Smooth muscle cell (in vitro differentiated cells): ENCODE data around the gene TRPC1. TPM values are rescaled to one million over a fixed set of nuclear protein-coding genes. Genes with fewer than 3 reads are reported as not detected.

Source experiments
- DNase-seq: peaks from one replicate; lab custom pipeline; 2025; ENCODE audit not compliant: unreplicated experiment; lab: John Stamatoyannopoulos, UW
- H2AFZ ChIP-seq: fragments of 200-600 bp; sonication (generic); 2 replicates; pipeline ENCODE4 v1.6.0; 2016; ENCODE audit warnings: antibody characterized with exemption, low read depth, mild to moderate bottlenecking
- H3F3A ChIP-seq: fragments of 200-600 bp; sonication (generic); 2 replicates; pipeline ENCODE4 v1.6.0; 2017; ENCODE audit warnings: antibody characterized with exemption, low read depth
- H3K27ac ChIP-seq: fragments of 200-600 bp; sonication (generic); 2 replicates; pipeline ENCODE4 v1.5.1; 2016; ENCODE audit warnings: low read depth, mild to moderate bottlenecking
- H3K27me3 ChIP-seq: fragments of 200-600 bp; sonication (generic); 2 replicates; pipeline ENCODE4 v1.6.1; 2016; ENCODE audit warnings: low read depth, mild to moderate bottlenecking
- H3K36me3 ChIP-seq: fragments of 200-600 bp; sonication (generic); 2 replicates; pipeline ENCODE4 v1.5.1; 2016; ENCODE audit warnings: low read depth
- H3K4me1 ChIP-seq: fragments of 200-600 bp; sonication (generic); 2 replicates; pipeline ENCODE4 v1.5.1; 2016; ENCODE audit warnings: low read depth
- H3K4me2 ChIP-seq: fragments of 200-600 bp; sonication (generic); 2 replicates; pipeline ENCODE4 v1.6.0; 2016; ENCODE audit warnings: mild to moderate bottlenecking
- H3K4me3 ChIP-seq: fragments of 200-600 bp; sonication (generic); 2 replicates; pipeline ENCODE4 v1.5.1; 2016; ENCODE audit warnings: mild to moderate bottlenecking
- H3K79me2 ChIP-seq: fragments of 200-600 bp; sonication (generic); 2 replicates; pipeline ENCODE4 v1.6.0; 2016; ENCODE audit warnings: low read depth, mild to moderate bottlenecking
- H3K9ac ChIP-seq: fragments of 200-600 bp; sonication (generic); 2 replicates; pipeline ENCODE4 v1.6.0; 2016; ENCODE audit warnings: low read depth
- H3K9me3 ChIP-seq: fragments of 200-600 bp; sonication (generic); replicated peaks from 2 replicates; pipeline ENCODE4 v1.5.1; 2016; ENCODE audit warnings: low read depth
- H4K20me1 ChIP-seq: fragments of 200-600 bp; sonication (generic); 2 replicates; pipeline ENCODE4 v1.6.0; 2016; ENCODE audit warnings: low read depth
- WGBS: methylation state at CpG from one replicate; pipeline ENCODE4 v1.1.7; 2016; ENCODE audit warnings: low lambda C conversion rate; 5-methylcytosine and 5-hydroxymethylcytosine counted together
- polyA plus RNA-seq: library from polyadenylated mRNA; unstranded; fragments of >200 nt; fragmentation: Nextera tagmentation; extraction: Ambion mirVana; gene quantifications from 2 replicates; pipeline ENCODE4 v1.2.1, GENCODE V29; 2016
- total RNA-seq: library from RNA; depleted of rRNA; stranded (reverse); fragments of >200 nt; gene quantifications from 2 replicates; pipeline ENCODE4 v1.2.3, GENCODE V29; 2014
- TF ChIP-seq, protein P1 (sequence below): fragments of 200-600 bp; sonication (generic); IDR thresholded peaks from 2 replicates; pipeline ENCODE4 v1.5.1; 2017; ENCODE audit warnings: borderline replicate concordance, mild to moderate bottlenecking, antibody characterized with exemption; ENCODE audit not compliant: insufficient read depth, poor library complexity, severe bottlenecking

Gene TRPC1
- total and polyA plus RNA-seq, 2 experiments from 2014 or later: 6.2 to 36.5 TPM

DNA sequence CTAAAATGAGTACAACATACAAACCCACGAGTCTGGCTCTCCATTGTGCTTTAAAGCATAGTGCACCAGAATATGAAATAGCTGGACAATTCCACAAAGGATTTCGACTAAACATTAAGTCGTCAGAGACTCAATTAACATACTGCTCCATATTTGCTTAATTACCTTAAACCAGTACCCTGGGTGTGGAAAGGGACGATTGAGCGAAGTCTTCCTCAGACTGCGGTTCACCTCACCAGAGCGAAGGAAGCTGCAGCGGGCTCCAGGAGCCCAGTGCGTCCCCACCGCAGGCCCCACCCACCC lies 218 bp upstream of the TRPC1 start:
- TF ChIP-seq, protein P1, sequence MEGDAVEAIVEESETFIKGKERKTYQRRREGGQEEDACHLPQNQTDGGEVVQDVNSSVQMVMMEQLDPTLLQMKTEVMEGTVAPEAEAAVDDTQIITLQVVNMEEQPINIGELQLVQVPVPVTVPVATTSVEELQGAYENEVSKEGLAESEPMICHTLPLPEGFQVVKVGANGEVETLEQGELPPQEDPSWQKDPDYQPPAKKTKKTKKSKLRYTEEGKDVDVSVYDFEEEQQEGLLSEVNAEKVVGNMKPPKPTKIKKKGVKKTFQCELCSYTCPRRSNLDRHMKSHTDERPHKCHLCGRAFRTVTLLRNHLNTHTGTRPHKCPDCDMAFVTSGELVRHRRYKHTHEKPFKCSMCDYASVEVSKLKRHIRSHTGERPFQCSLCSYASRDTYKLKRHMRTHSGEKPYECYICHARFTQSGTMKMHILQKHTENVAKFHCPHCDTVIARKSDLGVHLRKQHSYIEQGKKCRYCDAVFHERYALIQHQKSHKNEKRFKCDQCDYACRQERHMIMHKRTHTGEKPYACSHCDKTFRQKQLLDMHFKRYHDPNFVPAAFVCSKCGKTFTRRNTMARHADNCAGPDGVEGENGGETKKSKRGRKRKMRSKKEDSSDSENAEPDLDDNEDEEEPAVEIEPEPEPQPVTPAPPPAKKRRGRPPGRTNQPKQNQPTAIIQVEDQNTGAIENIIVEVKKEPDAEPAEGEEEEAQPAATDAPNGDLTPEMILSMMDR: no peak
- 5% methylated on average over 10 of the region's 10 CpGs for WGBS
- Histone ChIP-seq H2AFZ (no peak overlapping the region), H3K4me1 (peaks cover 15% of the 10 kb centered on the region), H3K36me3 (no peaks in the 10 kb centered on the region), H4K20me1 (no peaks in the 10 kb centered on the region), H3K4me2 (peak overlapping the region; percentile 88), H3F3A (no peaks in the 10 kb centered on the region), H3K79me2 (peaks cover 31% of the 10 kb centered on the region), H3K4me3 (peak overlapping the region; percentile 66), H3K9me3 (no peaks in the 10 kb centered on the region), H3K27me3 (no peaks in the 10 kb centered on the region), H3K27ac (no peak overlapping the region), H3K9ac (no peak overlapping the region)
- no peak for DNase-seq

DNA sequence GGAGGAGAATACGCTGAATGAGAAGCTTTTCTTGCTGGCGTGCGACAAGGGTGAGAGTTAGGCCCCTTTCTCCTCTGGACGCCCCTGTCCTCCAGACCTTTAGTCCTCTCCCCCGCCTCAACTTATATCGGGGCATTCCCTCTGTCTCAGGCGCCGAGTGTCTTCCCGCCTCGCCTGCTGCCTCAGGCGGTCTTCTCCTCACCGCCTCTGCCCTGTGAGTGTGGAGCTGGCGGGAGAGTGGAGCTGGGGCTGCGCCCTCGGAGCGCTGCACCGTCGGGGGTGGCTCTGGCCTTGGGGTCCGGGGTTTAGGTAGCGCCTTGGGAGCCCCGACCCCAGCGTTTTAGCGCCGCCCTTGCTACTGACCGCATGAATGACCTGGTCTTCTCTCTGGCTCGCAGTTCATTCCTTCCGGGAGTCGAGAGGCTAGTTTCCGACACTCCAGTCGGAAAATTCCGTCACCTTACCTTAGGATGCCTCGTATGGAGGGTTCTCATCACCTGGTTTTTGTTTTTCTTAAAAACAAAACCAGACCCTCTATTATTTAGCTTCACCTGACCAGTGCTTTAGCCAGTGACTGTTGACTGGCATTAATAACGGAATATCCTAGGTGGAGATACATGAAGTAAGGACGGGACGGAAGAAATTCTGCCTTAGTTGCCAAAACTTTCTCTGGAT lies 985 bp downstream of the TRPC1 start:
- Histone ChIP-seq H3F3A (no peaks in the 10 kb centered on the region), H3K4me1 (peaks cover 15% of the 10 kb centered on the region), H3K9me3 (no peaks in the 10 kb centered on the region), H2AFZ (peak overlapping the region; percentile 58), H3K4me3 (peak overlapping the region; percentile 66), H3K27ac (no peak overlapping the region), H3K4me2 (peak overlapping the region; percentile 88), H3K9ac (peak overlapping the region; percentile 60), H4K20me1 (no peaks in the 10 kb centered on the region), H3K27me3 (no peaks in the 10 kb centered on the region), H3K36me3 (no peaks in the 10 kb centered on the region), H3K79me2 (peaks cover 31% of the 10 kb centered on the region)
- peak; percentile 20 for DNase-seq
- TF ChIP-seq, protein P1: no peak
- WGBS: 1% methylated on average over 34 of the region's 35 CpGs

DNA sequence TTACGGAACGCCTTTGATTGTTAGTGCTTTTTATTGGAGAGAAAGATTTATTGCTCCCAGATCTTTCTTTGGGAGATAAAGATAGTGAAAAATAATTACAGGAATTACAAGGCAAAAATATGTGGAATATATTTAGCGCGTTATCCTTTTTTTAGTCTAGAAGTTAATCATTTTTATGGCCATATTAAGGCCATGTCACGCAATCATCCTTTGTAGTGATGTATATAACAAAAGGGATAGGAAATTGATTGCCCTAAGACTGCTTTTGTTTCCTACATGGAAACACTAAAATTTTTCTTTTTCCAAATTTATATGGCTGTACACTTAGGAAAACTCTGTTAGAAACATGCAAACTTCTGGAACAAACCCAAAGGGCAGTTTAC lies 1.5 kb downstream of the TRPC1 start:
- Histone ChIP-seq H3K36me3 (no peaks in the 10 kb centered on the region), H3K27me3 (no peaks in the 10 kb centered on the region), H3K4me3 (peak overlapping the region; percentile 66), H3K27ac (no peak overlapping the region), H3K4me1 (peaks cover 15% of the 10 kb centered on the region), H3K9me3 (no peaks in the 10 kb centered on the region), H4K20me1 (no peaks in the 10 kb centered on the region), H2AFZ (peak overlapping the region; percentile 58), H3K4me2 (peak overlapping the region; percentile 88), H3K9ac (peak overlapping the region; percentile 60), H3K79me2 (peaks cover 36% of the 10 kb centered on the region), H3F3A (no peaks in the 10 kb centered on the region)
- 32% methylated on average over 5 of the region's 5 CpGs for WGBS
- TF ChIP-seq, protein P1: no peak
- DNase-seq: no peak

DNA sequence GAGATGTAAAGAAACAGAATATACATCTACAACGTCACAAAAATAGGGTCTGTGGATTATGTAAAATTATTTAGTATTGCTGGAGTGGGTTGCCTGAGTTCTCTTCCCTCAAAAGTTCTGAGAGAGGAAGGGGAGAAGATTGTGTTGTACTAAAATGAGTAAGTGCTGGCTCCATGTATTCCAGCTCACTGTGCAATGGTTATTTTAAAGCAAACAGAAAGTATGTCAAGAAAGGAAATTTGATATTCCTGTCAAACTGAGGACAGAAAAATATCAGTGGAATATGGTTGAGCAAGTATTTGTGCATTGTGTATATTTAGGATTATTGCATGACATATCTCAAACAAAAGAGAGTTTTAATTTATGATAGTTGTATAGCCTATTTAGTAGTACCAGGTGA lies 2.2 kb downstream of the TRPC1 start:
- 39% methylated on average over 1 of the region's 1 CpG for WGBS
- no peak for DNase-seq
- Histone ChIP-seq H3K4me1 (peaks cover 15% of the 10 kb centered on the region), H3K79me2 (peaks cover 40% of the 10 kb centered on the region), H4K20me1 (no peaks in the 10 kb centered on the region), H3K27me3 (no peaks in the 10 kb centered on the region), H3K4me3 (peak overlapping the region; percentile 66), H2AFZ (no peak overlapping the region), H3K36me3 (no peaks in the 10 kb centered on the region), H3K9me3 (no peaks in the 10 kb centered on the region), H3F3A (no peaks in the 10 kb centered on the region), H3K27ac (no peak overlapping the region), H3K4me2 (peak overlapping the region; percentile 88), H3K9ac (no peak overlapping the region)
- TF ChIP-seq, protein P1: no peak
